Measurements from ENCODE around the gene ARHGAP33. TPM values are rescaled to one million over a fixed set of nuclear protein-coding genes. Genes with fewer than 3 reads are reported as not detected.

The ARHGAP33 gene
- total and polyA plus RNA-seq, 2 of the 8 experiments (the other 6 are each of a cell fraction or from before 2014, with no cell fraction given) = 6.5 to 25.2 TPM

DNA sequence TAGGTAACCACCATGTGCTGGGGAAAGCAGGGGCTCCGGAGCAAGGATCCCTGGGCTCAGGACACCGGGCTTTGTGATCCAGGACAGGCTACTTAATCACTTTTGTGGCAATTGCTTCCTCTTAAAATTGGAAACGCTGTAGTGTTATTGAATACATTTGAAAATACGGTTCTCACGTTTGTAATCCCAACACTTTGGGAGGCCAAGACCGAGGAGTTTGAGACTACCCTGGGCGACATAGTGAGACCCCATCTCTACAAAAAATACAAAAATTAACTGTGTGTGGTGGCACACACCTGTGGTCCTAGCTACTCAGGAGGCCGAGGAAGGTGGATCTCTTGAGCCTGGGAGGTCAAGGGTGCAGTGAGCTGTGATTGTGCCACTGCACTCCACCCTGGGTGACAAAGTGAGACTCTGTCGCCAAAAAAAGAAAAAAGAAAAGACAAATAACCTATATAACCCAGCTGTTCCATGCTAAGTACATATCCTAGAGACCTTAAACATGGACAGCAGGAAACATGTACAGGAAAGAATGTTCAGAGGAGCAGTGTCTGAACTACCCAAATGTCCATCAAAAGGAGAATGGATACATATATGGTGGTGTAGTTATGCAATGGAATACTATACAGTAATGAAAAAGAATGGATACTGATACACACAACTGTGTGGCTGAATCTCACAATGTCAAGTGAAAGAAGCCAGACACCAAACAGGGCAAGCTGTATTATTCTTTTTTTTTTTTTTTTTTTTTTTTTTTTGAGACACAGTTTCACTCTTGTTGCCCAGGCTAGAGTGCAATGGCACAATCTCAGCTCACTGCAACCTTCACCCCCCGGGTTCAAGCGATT, 37.9 kb downstream of the ARHGAP33 start (continued):
- TF ChIP-seq FOSL1 (IDR thresholded peaks at IDR 0.05; ENCODE audit: insufficient read depth, low read depth, low read length) (no peak), SRF (IDR thresholded peaks at IDR 0.05; ENCODE audit: low read depth, low read length) (no peak), SIX5 (IDR thresholded peaks at IDR 0.05; ENCODE audit: low read depth, low read length) (no peak), POLR2AphosphoS5 (IDR thresholded peaks at IDR 0.05; ENCODE audit: low read depth, low read length) (no peak), RBBP5 (IDR thresholded peaks at IDR 0.05; ENCODE audit: borderline replicate concordance, low read depth, low read length) (no peak), SP1 (IDR thresholded peaks at IDR 0.05; ENCODE audit: low read depth, low read length) (no peak)
- TF ChIP-seq, protein P1, sequence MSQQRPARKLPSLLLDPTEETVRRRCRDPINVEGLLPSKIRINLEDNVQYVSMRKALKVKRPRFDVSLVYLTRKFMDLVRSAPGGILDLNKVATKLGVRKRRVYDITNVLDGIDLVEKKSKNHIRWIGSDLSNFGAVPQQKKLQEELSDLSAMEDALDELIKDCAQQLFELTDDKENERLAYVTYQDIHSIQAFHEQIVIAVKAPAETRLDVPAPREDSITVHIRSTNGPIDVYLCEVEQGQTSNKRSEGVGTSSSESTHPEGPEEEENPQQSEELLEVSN (IDR thresholded peaks at IDR 0.05) = no peak
- TF ChIP-seq, protein P2, sequence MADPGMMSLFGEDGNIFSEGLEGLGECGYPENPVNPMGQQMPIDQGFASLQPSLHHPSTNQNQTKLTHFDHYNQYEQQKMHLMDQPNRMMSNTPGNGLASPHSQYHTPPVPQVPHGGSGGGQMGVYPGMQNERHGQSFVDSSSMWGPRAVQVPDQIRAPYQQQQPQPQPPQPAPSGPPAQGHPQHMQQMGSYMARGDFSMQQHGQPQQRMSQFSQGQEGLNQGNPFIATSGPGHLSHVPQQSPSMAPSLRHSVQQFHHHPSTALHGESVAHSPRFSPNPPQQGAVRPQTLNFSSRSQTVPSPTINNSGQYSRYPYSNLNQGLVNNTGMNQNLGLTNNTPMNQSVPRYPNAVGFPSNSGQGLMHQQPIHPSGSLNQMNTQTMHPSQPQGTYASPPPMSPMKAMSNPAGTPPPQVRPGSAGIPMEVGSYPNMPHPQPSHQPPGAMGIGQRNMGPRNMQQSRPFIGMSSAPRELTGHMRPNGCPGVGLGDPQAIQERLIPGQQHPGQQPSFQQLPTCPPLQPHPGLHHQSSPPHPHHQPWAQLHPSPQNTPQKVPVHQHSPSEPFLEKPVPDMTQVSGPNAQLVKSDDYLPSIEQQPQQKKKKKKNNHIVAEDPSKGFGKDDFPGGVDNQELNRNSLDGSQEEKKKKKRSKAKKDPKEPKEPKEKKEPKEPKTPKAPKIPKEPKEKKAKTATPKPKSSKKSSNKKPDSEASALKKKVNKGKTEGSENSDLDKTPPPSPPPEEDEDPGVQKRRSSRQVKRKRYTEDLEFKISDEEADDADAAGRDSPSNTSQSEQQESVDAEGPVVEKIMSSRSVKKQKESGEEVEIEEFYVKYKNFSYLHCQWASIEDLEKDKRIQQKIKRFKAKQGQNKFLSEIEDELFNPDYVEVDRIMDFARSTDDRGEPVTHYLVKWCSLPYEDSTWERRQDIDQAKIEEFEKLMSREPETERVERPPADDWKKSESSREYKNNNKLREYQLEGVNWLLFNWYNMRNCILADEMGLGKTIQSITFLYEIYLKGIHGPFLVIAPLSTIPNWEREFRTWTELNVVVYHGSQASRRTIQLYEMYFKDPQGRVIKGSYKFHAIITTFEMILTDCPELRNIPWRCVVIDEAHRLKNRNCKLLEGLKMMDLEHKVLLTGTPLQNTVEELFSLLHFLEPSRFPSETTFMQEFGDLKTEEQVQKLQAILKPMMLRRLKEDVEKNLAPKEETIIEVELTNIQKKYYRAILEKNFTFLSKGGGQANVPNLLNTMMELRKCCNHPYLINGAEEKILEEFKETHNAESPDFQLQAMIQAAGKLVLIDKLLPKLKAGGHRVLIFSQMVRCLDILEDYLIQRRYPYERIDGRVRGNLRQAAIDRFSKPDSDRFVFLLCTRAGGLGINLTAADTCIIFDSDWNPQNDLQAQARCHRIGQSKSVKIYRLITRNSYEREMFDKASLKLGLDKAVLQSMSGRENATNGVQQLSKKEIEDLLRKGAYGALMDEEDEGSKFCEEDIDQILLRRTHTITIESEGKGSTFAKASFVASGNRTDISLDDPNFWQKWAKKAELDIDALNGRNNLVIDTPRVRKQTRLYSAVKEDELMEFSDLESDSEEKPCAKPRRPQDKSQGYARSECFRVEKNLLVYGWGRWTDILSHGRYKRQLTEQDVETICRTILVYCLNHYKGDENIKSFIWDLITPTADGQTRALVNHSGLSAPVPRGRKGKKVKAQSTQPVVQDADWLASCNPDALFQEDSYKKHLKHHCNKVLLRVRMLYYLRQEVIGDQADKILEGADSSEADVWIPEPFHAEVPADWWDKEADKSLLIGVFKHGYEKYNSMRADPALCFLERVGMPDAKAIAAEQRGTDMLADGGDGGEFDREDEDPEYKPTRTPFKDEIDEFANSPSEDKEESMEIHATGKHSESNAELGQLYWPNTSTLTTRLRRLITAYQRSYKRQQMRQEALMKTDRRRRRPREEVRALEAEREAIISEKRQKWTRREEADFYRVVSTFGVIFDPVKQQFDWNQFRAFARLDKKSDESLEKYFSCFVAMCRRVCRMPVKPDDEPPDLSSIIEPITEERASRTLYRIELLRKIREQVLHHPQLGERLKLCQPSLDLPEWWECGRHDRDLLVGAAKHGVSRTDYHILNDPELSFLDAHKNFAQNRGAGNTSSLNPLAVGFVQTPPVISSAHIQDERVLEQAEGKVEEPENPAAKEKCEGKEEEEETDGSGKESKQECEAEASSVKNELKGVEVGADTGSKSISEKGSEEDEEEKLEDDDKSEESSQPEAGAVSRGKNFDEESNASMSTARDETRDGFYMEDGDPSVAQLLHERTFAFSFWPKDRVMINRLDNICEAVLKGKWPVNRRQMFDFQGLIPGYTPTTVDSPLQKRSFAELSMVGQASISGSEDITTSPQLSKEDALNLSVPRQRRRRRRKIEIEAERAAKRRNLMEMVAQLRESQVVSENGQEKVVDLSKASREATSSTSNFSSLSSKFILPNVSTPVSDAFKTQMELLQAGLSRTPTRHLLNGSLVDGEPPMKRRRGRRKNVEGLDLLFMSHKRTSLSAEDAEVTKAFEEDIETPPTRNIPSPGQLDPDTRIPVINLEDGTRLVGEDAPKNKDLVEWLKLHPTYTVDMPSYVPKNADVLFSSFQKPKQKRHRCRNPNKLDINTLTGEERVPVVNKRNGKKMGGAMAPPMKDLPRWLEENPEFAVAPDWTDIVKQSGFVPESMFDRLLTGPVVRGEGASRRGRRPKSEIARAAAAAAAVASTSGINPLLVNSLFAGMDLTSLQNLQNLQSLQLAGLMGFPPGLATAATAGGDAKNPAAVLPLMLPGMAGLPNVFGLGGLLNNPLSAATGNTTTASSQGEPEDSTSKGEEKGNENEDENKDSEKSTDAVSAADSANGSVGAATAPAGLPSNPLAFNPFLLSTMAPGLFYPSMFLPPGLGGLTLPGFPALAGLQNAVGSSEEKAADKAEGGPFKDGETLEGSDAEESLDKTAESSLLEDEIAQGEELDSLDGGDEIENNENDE (IDR thresholded peaks at IDR 0.05; ENCODE audit: insufficient replicate concordance, low read length) = no peak
